Eye (tissue), 1 donor: ENCODE data around the gene FGF13.

Source experiments
- DNase-seq: peaks from one replicate; pipeline ENCODE4 v3.0.0-alpha.2; 2015

The FGF13 gene

GRCh38 chrX:138651494-138651893 is 60.0 kb downstream of the FGF13 start:
- no peak for DNase-seq

- DNase-seq, result peak; percentile 22
Observed at GRCh38 chrX:138648568-138648967, 62.9 kb downstream of the FGF13 start.

- no peak for DNase-seq
Observed at GRCh38 chrX:138638996-138639395, 72.5 kb downstream of the FGF13 start.
